ENCODE measurements around the gene CAPS.

DNA sequence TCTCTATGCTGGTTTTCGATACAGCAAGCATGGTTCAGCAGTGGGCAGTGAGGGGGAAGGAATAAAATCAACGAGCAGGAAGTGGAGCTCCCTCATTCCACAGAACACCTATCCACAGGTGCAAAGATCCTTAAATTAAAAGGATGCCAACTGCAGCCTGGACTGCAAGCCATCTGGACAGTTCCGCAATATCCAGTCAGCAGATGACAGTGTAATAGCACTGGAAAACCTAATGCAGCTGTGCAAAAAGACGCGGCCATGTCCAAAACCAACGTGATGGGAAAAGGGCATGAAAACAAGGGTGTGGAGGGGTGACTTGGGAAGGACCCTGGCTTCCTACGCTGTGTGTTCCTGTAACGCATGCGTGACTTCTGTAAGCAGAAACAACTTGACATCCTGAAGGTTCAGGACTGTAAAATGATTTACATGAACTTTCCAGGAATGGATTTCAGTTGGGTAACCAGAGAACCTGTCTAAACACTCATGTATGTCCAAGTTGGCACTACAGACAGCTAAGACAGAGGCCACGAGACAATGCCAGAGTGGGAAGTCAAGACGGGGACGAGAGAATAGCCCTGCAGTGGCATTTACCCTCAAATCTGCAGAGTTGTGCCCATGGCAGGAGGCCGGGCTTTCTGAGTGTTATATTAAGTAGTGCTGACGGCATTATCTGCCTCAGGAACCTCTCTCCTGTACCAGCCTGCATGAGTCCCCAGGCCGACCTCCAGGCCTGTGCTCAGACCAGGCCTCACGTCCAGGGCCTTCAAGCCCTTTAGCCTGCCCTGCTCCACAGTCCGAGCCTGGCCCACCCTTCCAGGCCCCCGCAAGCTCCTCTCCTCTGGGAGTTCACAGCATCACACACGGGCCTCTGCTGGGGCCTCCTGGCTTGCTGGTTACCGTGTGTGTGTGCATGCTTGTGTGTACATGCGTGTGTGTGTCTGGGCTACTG, 26.5 kb downstream of the CAPS start:
- TF ChIP-seq, protein P1, sequence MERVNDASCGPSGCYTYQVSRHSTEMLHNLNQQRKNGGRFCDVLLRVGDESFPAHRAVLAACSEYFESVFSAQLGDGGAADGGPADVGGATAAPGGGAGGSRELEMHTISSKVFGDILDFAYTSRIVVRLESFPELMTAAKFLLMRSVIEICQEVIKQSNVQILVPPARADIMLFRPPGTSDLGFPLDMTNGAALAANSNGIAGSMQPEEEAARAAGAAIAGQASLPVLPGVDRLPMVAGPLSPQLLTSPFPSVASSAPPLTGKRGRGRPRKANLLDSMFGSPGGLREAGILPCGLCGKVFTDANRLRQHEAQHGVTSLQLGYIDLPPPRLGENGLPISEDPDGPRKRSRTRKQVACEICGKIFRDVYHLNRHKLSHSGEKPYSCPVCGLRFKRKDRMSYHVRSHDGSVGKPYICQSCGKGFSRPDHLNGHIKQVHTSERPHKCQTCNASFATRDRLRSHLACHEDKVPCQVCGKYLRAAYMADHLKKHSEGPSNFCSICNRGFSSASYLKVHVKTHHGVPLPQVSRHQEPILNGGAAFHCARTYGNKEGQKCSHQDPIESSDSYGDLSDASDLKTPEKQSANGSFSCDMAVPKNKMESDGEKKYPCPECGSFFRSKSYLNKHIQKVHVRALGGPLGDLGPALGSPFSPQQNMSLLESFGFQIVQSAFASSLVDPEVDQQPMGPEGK (CRISPR knock-in tag; IDR thresholded peaks at IDR 0.05; ENCODE audit: borderline replicate concordance) = no peak
- TF ChIP-seq ZNF70 (CRISPR knock-in tag; IDR thresholded peaks at IDR 0.05) = no peak
- no peak for TF ChIP-seq ZFP30 (CRISPR knock-in tag; IDR thresholded peaks at IDR 0.05)
- no peak for TF ChIP-seq TCF4 (CRISPR knock-in tag; IDR thresholded peaks at IDR 0.05; ENCODE audit: borderline replicate concordance)
- TF ChIP-seq SNAI2 (CRISPR knock-in tag; IDR thresholded peaks at IDR 0.05) = no peak
- TF ChIP-seq, protein P2, sequence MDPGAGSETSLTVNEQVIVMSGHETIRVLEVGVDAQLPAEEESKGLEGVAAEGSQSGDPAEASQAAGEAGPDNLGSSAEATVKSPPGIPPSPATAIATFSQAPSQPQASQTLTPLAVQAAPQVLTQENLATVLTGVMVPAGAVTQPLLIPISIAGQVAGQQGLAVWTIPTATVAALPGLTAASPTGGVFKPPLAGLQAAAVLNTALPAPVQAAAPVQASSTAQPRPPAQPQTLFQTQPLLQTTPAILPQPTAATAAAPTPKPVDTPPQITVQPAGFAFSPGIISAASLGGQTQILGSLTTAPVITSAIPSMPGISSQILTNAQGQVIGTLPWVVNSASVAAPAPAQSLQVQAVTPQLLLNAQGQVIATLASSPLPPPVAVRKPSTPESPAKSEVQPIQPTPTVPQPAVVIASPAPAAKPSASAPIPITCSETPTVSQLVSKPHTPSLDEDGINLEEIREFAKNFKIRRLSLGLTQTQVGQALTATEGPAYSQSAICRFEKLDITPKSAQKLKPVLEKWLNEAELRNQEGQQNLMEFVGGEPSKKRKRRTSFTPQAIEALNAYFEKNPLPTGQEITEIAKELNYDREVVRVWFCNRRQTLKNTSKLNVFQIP (CRISPR knock-in tag; IDR thresholded peaks at IDR 0.05; ENCODE audit: borderline replicate concordance, low read depth) = no peak
- no peak for TF ChIP-seq ARNTL (CRISPR knock-in tag; IDR thresholded peaks at IDR 0.05; ENCODE audit: borderline replicate concordance, low read depth)
- TF ChIP-seq TOX (CRISPR knock-in tag; IDR thresholded peaks at IDR 0.05; ENCODE audit: borderline replicate concordance) = no peak
